ENCODE measurements around the gene RIPK3. TPM values are rescaled to one million over a fixed set of nuclear protein-coding genes. Genes with fewer than 3 reads are reported as not detected.
A peak's percentile ranks its signal among the peaks of the same experiment; 100 is the strongest.

Gene RIPK3
- polyA plus RNA-seq, 1 of the 3 experiments (the other 2 are of a cell fraction), result not detected

GRCh38 chr14:24297190-24297964 lies 42.4 kb downstream of the RIPK3 start (continued):
- TF ChIP-seq SIN3A (IDR thresholded peaks at IDR 0.05; ENCODE audit: borderline replicate concordance, low read depth, low read length) (no peak), JUND (IDR thresholded peaks at IDR 0.05) (no peak), ELF1 (IDR thresholded peaks at IDR 0.05) (no peak), IRF3 (IDR thresholded peaks at IDR 0.05; ENCODE audit: low read depth, low read length) (no peak)

- POLR2A ChIA-PET, result interaction anchor here (4.5 kb wide), 1 partner anchor 54 kb away, joined by 27 read pairs; the partner anchor contains the start of gene TINF2
- TF ChIP-seq PBX3 (IDR thresholded peaks at IDR 0.05), result no peak
- TF ChIP-seq CHD2 (IDR thresholded peaks at IDR 0.05; ENCODE audit: low read length, partially characterized antibody), result no peak
- TF ChIP-seq MAX (IDR thresholded peaks at IDR 0.05; ENCODE audit: low read depth), result 0 out of 2 replicates have a peak, but pooled peaks have one; percentile 20
- TF ChIP-seq RAD21 (IDR thresholded peaks at IDR 0.05; ENCODE audit: low read length), result peak; percentile 82
- TF ChIP-seq TCF12 (IDR thresholded peaks at IDR 0.05), result no peak
- no peak for TF ChIP-seq FOXJ3 (CRISPR knock-in tag; IDR thresholded peaks at IDR 0.05)
- TF ChIP-seq USF2 (IDR thresholded peaks at IDR 0.05; ENCODE audit: borderline replicate concordance, low read depth, low read length), result no peak
- no peak for TF ChIP-seq MXI1 (IDR thresholded peaks at IDR 0.05; ENCODE audit: low read depth, low read length)
- TF ChIP-seq CTCF (IDR thresholded peaks at IDR 0.05), result peak; percentile 82
- no peak for TF ChIP-seq USF1 (IDR thresholded peaks at IDR 0.05; ENCODE audit: borderline replicate concordance, low read depth)
- no peak for TF ChIP-seq MEF2A (IDR thresholded peaks at IDR 0.05; ENCODE audit: borderline replicate concordance, low read depth)
- no peak for TF ChIP-seq EP300 (IDR thresholded peaks at IDR 0.05; ENCODE audit: borderline replicate concordance in 1 of 2, low read depth in 1 of 2, low read length in 1 of 2)
- no peak for TF ChIP-seq EZH2phosphoT487 (IDR thresholded peaks at IDR 0.05; ENCODE audit: borderline replicate concordance, low read depth)
- no peak for TF ChIP-seq TAF1 (IDR thresholded peaks at IDR 0.05; ENCODE audit: borderline replicate concordance, low read depth, low read length)
- TF ChIP-seq RCOR1 (IDR thresholded peaks at IDR 0.05; ENCODE audit: low read length), result no peak
- TF ChIP-seq FOSL2 (IDR thresholded peaks at IDR 0.05; ENCODE audit: borderline replicate concordance, low read depth), result peak; percentile 26; the same call in 1 of the 2 replicates
- TF ChIP-seq SIN3A (IDR thresholded peaks at IDR 0.05; ENCODE audit: borderline replicate concordance, low read depth, low read length), result no peak
- TF ChIP-seq SMC3 (IDR thresholded peaks at IDR 0.05; ENCODE audit: low read depth, low read length), result peak; percentile 90
- no peak for TF ChIP-seq ELF1 (IDR thresholded peaks at IDR 0.05)
- TF ChIP-seq GABPA (IDR thresholded peaks at IDR 0.05; ENCODE audit: low read depth), result no peak
- TF ChIP-seq JUND (IDR thresholded peaks at IDR 0.05), result no peak
- H2AFZ ChIP-seq (ENCODE audit: low read depth), result 0 out of 2 replicates have a peak overlapping the region, but pooled peaks have one; percentile 4
Observed at GRCh38 chr14:24296341-24297157, 43.2 kb downstream of the RIPK3 start.

More at GRCh38 chr14:24296341-24297157, 43.2 kb downstream of the RIPK3 start:
- WGBS (ENCODE audit: low lambda C conversion rate), result 57% methylated on average over 11 of the region's 12 CpGs
- Histone ChIP-seq H3K79me2 (ENCODE audit: insufficient read depth) (peaks cover 22% of the 10 kb centered on the region), H3K4me1 (ENCODE audit: control insufficient read depth in 1 of 2, insufficient read depth in 2 of 2, low read depth in 1 of 2, low read length in 1 of 2) (peaks cover 13 to 14% of the 10 kb centered on the region in 2 experiments), H3K27me3 (ENCODE audit: insufficient read depth) (no peaks in the 10 kb centered on the region), H3F3A (replicated peaks; ENCODE audit: insufficient read depth) (peaks cover 21% of the 10 kb centered on the region), H3K27ac (ENCODE audit: low read depth in 2 of 2, low read length in 1 of 2) (peak overlapping the region in 1 of 2 experiments; percentile 32; a peak in 1 of 4 replicates), H3K9ac (no peak overlapping the region), H3K9me2 (no peaks in the 10 kb centered on the region), H3K9me3 (no peaks in the 10 kb centered on the region), H3K4me2 (0 out of 2 replicates have a peak overlapping the region, but pooled peaks have one; percentile 6), H3K36me3 (replicated peaks in 1 of 2; ENCODE audit: control insufficient read depth in 1 of 2, insufficient read depth in 2 of 2, low read length in 1 of 2) (peaks cover 19 to 30% of the 10 kb centered on the region in 2 experiments), H4K20me1 (ENCODE audit: insufficient read depth) (no peaks in the 10 kb centered on the region), H3K4me3 (ENCODE audit: low read depth in 2 of 2, low read length in 1 of 2) (no peak overlapping the region; a peak in 1 of 4 replicates)
- peak; percentile 77 for DNase-seq
- CTCF ChIA-PET, result interaction anchor here (1.1 to 8.1 kb wide), 26 partner anchors 9 to 244 kb away, joined by 3 to 191 read pairs (median 8); partner anchors contain the start of genes CARMIL3, CHMP4A, CIDEB and LTB4R2

All from SK-N-SH (cell line).